Prostate gland (tissue), 2 donors: ENCODE data around the gene EPAS1. TPM values are rescaled to one million over a fixed set of nuclear protein-coding genes. Genes with fewer than 3 reads are reported as not detected.

ENCODE experiments used
- DNase-seq: peaks from one replicate; pipeline ENCODE4 v3.0.0-alpha.2; 2019; ENCODE audit warnings: low spot score
- H3K27ac ChIP-seq, 2 donors: fragments of 200-600 bp; sonication (generic); 2 replicates each; pipeline ENCODE4 v1.5.1; 2017 to 2019
- H3K27me3 ChIP-seq: fragments of 200-600 bp; sonication (generic); replicated peaks from 2 replicates; pipeline ENCODE4 v1.5.1; 2019; ENCODE audit not compliant: insufficient read depth
- H3K36me3 ChIP-seq, 2 donors: fragments of 200-600 bp; sonication (generic); 1 replicate in 1 of 2; 2 replicates in 1 of 2; pipeline versions ENCODE4 v1.5.1 to v1.8.1; 2017 to 2019
- H3K4me1 ChIP-seq: fragments of 200-600 bp; sonication (generic); replicated peaks from 2 replicates; pipeline ENCODE4 v1.5.1; 2019
- H3K4me3 ChIP-seq, 2 donors: fragments of 200-600 bp; sonication (generic); 2 replicates each; pipeline ENCODE4 v1.5.1; 2017 to 2019
- H3K9me3 ChIP-seq: fragments of 200-600 bp; sonication (generic); 2 replicates; pipeline ENCODE4 v1.5.1; 2017
- POLR2A ChIP-seq: fragments of 450-650 bp; IDR thresholded peaks from one replicate; pipeline ENCODE4 v1.6.1; 2016; ENCODE audit warnings: antibody characterized with exemption, mild to moderate bottlenecking
- POLR2AphosphoS5 ChIP-seq: sonication (generic); formaldehyde crosslinking; IDR thresholded peaks from one replicate; pipeline ENCODE4 v1.6.1; 2017; ENCODE audit warnings: antibody characterized with exemption
- WGBS: methylation state at CpG from one replicate; pipeline ENCODE4 v1.1.5; 2018; 5-methylcytosine and 5-hydroxymethylcytosine counted together
- intact Hi-C: fragments of 100-400 bp; cut with DNase I; formaldehyde crosslinking; loops from one replicate; pipeline ENCODE4 v1.14.2; 2022
- total RNA-seq, 2 donors: library from RNA; depleted of rRNA; stranded (reverse); fragments of >200 nt; gene quantifications; one replicate each; pipeline ENCODE4 v1.1.0, GENCODE V29; 2016
- TF ChIP-seq, protein P1 (sequence below), 4 experiments: fragments of 200-600 bp in 2 of 4; fragments of 450-650 bp in 2 of 4; sonication (generic) in 2 of 4; IDR thresholded peaks; 1 replicate in 3 of 4; 2 replicates in 1 of 4; pipeline ENCODE4 v1.5.1; 2016 to 2019; ENCODE audit warnings: antibody characterized with exemption in 4 of 4, mild to moderate bottlenecking in 2 of 4, moderate library complexity in 2 of 4

EPAS1 gene
- total RNA-seq, 2 donors from 2014 or later = 109 to 356 TPM

DNA sequence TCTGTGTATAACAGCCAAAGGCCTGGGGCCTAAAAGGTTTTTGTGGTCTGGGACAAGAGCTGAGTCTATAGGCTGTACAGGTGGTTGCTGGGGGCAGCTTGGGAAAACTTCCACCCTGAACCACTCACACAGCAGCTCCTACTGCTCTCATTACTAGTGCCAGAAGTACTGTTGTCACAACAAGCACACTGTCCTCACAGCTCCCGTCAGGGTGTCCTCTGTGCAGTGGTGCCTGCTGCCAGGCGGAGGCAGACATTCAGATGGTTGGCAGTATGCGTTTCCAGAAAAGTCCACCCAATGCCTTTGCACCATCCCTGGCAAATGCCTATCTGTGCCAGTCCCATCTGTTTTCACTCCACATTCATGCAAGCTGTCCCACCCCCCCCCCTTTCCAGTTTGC is 58.5 kb downstream of the EPAS1 start:
- Histone ChIP-seq H3K36me3 (peaks cover 0 to 2% of the 10 kb centered on the region in 2 donors), H3K27me3 (no peaks in the 10 kb centered on the region), H3K4me3 (no peak overlapping the region), H3K9me3 (no peaks in the 10 kb centered on the region), H3K4me1 (no peaks in the 10 kb centered on the region), H3K27ac (no peak overlapping the region)
- no peak for DNase-seq
- intact Hi-C loops = no loop called here
- TF ChIP-seq, protein P1, sequence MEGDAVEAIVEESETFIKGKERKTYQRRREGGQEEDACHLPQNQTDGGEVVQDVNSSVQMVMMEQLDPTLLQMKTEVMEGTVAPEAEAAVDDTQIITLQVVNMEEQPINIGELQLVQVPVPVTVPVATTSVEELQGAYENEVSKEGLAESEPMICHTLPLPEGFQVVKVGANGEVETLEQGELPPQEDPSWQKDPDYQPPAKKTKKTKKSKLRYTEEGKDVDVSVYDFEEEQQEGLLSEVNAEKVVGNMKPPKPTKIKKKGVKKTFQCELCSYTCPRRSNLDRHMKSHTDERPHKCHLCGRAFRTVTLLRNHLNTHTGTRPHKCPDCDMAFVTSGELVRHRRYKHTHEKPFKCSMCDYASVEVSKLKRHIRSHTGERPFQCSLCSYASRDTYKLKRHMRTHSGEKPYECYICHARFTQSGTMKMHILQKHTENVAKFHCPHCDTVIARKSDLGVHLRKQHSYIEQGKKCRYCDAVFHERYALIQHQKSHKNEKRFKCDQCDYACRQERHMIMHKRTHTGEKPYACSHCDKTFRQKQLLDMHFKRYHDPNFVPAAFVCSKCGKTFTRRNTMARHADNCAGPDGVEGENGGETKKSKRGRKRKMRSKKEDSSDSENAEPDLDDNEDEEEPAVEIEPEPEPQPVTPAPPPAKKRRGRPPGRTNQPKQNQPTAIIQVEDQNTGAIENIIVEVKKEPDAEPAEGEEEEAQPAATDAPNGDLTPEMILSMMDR (IDR thresholded peaks at IDR 0.05) = no peak
- TF ChIP-seq POLR2AphosphoS5 (no peak), POLR2A (no peak)
- 82% methylated on average over 3 of the region's 3 CpGs for WGBS

DNA sequence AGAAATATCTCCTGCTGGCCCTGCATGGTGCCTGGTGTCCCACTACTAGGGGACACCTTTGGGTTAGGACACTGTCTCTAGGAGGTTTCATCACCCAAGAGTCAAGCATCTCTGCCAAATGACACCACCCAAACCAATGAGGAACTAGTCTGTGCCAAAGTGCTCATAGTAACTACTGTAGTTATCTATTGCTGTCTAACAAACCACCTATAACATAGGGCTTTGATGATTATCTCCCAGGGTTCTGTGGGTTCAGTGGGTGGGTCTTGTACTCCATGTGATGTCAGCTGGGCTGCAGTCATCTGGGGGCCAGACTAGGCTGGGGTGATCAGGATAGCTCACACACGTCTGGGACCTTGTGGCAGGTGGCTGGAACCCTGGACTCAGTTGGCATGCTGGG is 59.8 kb downstream of the EPAS1 start:
- Histone ChIP-seq H3K27me3 (no peaks in the 10 kb centered on the region), H3K4me1 (no peaks in the 10 kb centered on the region), H3K4me3 (no peak overlapping the region), H3K36me3 (peaks cover 0 to 4% of the 10 kb centered on the region in 2 donors), H3K27ac (no peak overlapping the region), H3K9me3 (no peaks in the 10 kb centered on the region)
- no peak for DNase-seq
- TF ChIP-seq POLR2A = no peak
- TF ChIP-seq POLR2AphosphoS5 = no peak
- TF ChIP-seq, protein P1 (IDR thresholded peaks at IDR 0.05) = no peak
- intact Hi-C loops = no loop called here
- WGBS = no CpG with 5 or more reads among the region's 1 CpG

DNA sequence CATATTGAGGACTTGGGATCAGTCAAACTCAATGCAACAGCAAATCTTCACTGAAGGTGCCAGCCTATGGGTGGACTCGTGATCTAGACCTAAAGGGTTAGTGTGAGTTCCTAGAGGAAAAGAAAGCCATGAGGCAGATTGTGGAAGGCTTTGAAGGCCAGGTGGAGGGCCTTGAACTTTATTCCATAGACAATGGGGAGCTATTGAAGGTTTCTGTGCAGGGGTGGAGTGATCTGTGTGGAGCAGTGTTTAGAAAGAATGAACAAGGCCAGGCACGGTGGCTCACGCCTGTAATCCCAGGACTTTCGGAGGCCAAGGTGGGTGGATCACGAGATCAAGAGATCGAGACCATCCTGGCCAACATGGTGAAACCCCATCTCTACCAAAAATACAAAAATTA is 61.5 kb downstream of the EPAS1 start:
- no peak for DNase-seq
- Histone ChIP-seq H3K27me3 (no peaks in the 10 kb centered on the region), H3K4me1 (no peaks in the 10 kb centered on the region), H3K36me3 (peaks cover 0 to 4% of the 10 kb centered on the region in 2 donors), H3K27ac (no peak overlapping the region), H3K9me3 (no peaks in the 10 kb centered on the region), H3K4me3 (no peak overlapping the region)
- 96% methylated on average over 6 of the region's 6 CpGs for WGBS
- intact Hi-C loops = no loop called here
- TF ChIP-seq POLR2A (no peak), POLR2AphosphoS5 (no peak)
- TF ChIP-seq, protein P1 (IDR thresholded peaks at IDR 0.05) = no peak

GRCh38 chr2:46360303-46360702 is 63.1 kb downstream of the EPAS1 start:
- 80% methylated on average over 3 of the region's 3 CpGs for WGBS
- Histone ChIP-seq H3K36me3 (peaks cover 0 to 4% of the 10 kb centered on the region in 2 donors), H3K27ac (no peak overlapping the region), H3K9me3 (no peaks in the 10 kb centered on the region), H3K4me1 (no peaks in the 10 kb centered on the region), H3K27me3 (no peaks in the 10 kb centered on the region), H3K4me3 (no peak overlapping the region)
- TF ChIP-seq, protein P1 (IDR thresholded peaks at IDR 0.05) = no peak
- intact Hi-C loops = loop anchor here (5.0 kb wide), 1 partner anchor 368 kb away; no protein-coding TSS in a partner anchor
- no peak for DNase-seq

DNA sequence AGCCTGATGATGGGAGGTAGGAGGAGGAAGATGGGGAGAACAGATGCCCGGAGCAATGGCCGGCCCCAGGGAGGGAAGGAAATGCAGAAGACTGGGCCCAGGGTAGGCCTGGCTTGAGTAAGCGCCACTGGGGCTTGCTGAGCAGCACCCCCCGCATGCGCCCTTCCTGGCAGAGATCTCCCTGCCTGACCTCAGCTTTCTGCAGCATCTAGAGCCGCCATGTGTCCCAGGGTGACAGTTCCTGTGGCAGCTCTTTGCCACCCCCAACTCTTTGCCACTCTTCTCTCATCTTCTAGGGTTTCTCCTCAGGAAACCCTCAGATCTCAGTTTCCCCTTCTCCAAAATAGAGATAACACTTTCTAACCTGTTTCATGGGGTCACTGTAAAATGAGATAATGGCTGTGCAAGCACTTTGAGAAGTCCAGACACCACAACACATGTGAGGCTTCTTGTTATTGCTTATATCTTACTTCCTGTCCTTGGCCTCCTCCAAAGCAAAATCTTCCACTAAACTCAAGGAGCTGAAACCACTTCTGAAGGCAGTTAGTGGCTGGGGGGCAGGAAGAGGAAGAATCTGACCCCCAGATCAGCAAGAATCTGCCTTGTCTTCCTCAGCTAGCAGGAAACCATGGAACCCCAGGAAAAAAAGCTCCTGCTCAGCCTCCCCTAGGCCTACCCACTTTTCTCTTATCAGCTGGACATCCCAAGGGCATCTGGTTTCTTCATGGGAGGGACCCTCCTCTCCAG is 64.9 kb downstream of the EPAS1 start:
- Histone ChIP-seq H3K27me3 (no peaks in the 10 kb centered on the region), H3K9me3 (no peaks in the 10 kb centered on the region), H3K36me3 (peaks cover 0 to 4% of the 10 kb centered on the region in 2 donors), H3K4me3 (no peak overlapping the region), H3K4me1 (peaks cover under 1% of the 10 kb centered on the region), H3K27ac (no peak overlapping the region)
- intact Hi-C loops = loop anchor here (5.0 kb wide), 1 partner anchor 370 kb away; no protein-coding TSS in a partner anchor
- no peak for DNase-seq
- WGBS = 88% methylated on average over 6 of the region's 6 CpGs
- TF ChIP-seq POLR2A (no peak), POLR2AphosphoS5 (no peak)
- TF ChIP-seq, protein P1 (IDR thresholded peaks at IDR 0.05) = no peak
